Right cardiac atrium (tissue), 5 donors: ENCODE measurements around the gene TMEM223. TPM values are rescaled to one million over a fixed set of nuclear protein-coding genes. Genes with fewer than 3 reads are reported as not detected.
A peak's percentile ranks its signal among the peaks of the same experiment; 100 is the strongest.
"Not testable (repeated sequence)": the region's sequence is repeated elsewhere in the genome, so short reads cannot be mapped to it uniquely, and the experiment has no call there.

Experiments used
- ATAC-seq, 2 donors: fragments of 200-7000 bp; cut with Tn5 transposase; one replicate each; pipeline versions ENCODE4 v1.8.0 to v1.9.1; 2020; ENCODE audit warnings: moderate library complexity in 2 of 2, mild to moderate bottlenecking in 1 of 2
- DNase-seq, 3 donors: peaks; one replicate each; pipeline ENCODE4 v3.0.0-alpha.2; 2020
- H3K27ac ChIP-seq: one replicate; pipeline ENCODE4 v1.5.1; 2013; ENCODE audit warnings: mild to moderate bottlenecking, low read length, control low read depth, moderate library complexity
- H3K27me3 ChIP-seq: one replicate; pipeline ENCODE4 v1.6.1; 2013; ENCODE audit not compliant: control insufficient read depth, insufficient read depth
- H3K4me1 ChIP-seq: one replicate; pipeline ENCODE4 v1.6.1; 2013; ENCODE audit warnings: low read length; ENCODE audit not compliant: control insufficient read depth, insufficient read depth
- H3K4me3 ChIP-seq: one replicate; pipeline ENCODE4 v1.5.1; 2013; ENCODE audit warnings: low read length, control low read depth
- H3K9me3 ChIP-seq: one replicate; pipeline ENCODE4 v1.6.1; 2013; ENCODE audit warnings: low read length; ENCODE audit not compliant: control insufficient read depth
- WGBS: extraction: QIAGEN DNeasy Blood & Tissue Kit; methylation state at CpG from one replicate; pipeline ENCODE4 v1.1.7; 2013; 5-methylcytosine and 5-hydroxymethylcytosine counted together
- intact Hi-C, 4 donors: fragments of 100-400 bp; cut with DNase I; formaldehyde crosslinking; loops; one replicate each; pipeline versions ENCODE4 v1.11.0 to v1.14.0; 2022 to 2023
- microRNA-seq, 2 donors: library from miRNA; unstranded; fragments of <30 nt; microRNA quantifications; one replicate each; pipeline ENCODE4 v1.2.0, GENCODE V29; 2020 to 2021
- polyA plus RNA-seq: library from polyadenylated mRNA; stranded (reverse); fragments of 200-250 nt; gene quantifications from one replicate; pipeline ENCODE4 v1.2.3, GENCODE V29; 2013
- total RNA-seq, 4 donors: library from RNA; stranded (reverse); fragmentation: NEBNext Ultra II Directional; extraction: Animal tissue kit (Norgen Biotek cat#: 25700); gene quantifications; one replicate each; pipeline ENCODE4 v1.2.1, GENCODE V29; 2021
- donor health status: healthy with polysubstance abuse.
- donor health status: DM: no; HTN: yes; CAD: no.
- donor health status: DM: no; HTN: no; CAD: no.
- donor health status: DM: no; HTN: yes; CAD: no; lungs with severe emphysema.
- donor health status: DM: yes; HTN: yes; CAD: no.

The TMEM223 gene
- total and polyA plus RNA-seq, 5 donors: 12.7 to 29.5 (median 17.0) TPM

DNA sequence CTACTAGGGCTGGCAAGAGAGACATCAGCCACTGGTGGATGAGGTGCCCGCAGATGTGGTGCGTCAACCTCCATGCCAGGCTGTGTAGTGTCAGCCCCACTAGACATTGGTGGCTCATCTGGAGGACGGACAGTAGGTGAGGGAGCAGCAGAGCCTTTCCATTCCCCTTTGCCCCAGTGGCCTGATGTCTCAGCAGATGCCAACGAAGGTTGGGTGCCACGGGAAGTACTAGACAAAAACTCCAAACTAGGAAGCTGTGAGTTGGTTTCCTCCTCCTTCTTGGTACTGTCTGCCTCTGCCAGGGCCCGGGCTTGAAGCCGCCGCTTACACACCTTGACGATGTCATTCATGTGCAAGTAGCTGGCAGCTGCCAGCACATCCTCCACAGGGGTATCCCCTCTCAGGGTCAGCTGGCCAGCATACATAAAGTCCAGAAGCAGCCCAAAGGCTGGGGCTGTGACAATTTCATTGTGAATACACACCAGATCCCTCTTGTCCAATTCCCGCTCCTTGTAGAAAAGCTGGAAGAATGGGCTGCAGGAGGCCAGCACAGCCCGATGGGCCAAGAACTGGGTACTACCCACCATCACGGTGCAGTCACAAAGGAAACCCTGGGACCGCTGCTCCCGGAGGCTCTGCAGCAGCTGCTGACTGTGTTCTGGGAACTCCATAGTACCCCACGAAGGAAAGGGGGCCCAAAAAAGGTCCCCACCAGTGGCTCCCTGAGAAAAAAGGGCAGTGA is 38.6 kb downstream of the TMEM223 start:
- ATAC-seq (no peak), DNase-seq (peak in 1 of 3 donors; percentile 59)
- intact Hi-C loops: no loop called here
- no peaks in the 10 kb centered on the region for H3K9me3 ChIP-seq
- H3K4me3 ChIP-seq: peak overlapping the region; percentile 74
- H3K27ac ChIP-seq: peak overlapping the region; percentile 83
- no peaks in the 10 kb centered on the region for H3K27me3 ChIP-seq
- 80% methylated on average over 15 of the region's 15 CpGs for WGBS
- H3K4me1 ChIP-seq: peaks cover 5% of the 10 kb centered on the region

GRCh38 chr11:62752177-62752785 is 39.5 kb downstream of the TMEM223 start:
- Histone ChIP-seq H3K4me1 (peaks cover 5% of the 10 kb centered on the region), H3K4me3 (no peak overlapping the region), H3K9me3 (no peaks in the 10 kb centered on the region), H3K27me3 (no peaks in the 10 kb centered on the region), H3K27ac (no peak overlapping the region)
- WGBS: 96% methylated on average over 14 of the region's 14 CpGs
- no peak for DNase-seq
- no peak for ATAC-seq
- intact Hi-C loops: no loop called here

GRCh38 chr11:62749931-62750330 is 41.9 kb downstream of the TMEM223 start:
- H3K27me3 ChIP-seq, intact Hi-C loops, H3K9me3 ChIP-seq, ATAC-seq, DNase-seq, H3K27ac ChIP-seq, H3K4me1 ChIP-seq, H3K4me3 ChIP-seq: not testable (repeated sequence)
- 96% methylated on average over 5 of the region's 5 CpGs for WGBS

DNA sequence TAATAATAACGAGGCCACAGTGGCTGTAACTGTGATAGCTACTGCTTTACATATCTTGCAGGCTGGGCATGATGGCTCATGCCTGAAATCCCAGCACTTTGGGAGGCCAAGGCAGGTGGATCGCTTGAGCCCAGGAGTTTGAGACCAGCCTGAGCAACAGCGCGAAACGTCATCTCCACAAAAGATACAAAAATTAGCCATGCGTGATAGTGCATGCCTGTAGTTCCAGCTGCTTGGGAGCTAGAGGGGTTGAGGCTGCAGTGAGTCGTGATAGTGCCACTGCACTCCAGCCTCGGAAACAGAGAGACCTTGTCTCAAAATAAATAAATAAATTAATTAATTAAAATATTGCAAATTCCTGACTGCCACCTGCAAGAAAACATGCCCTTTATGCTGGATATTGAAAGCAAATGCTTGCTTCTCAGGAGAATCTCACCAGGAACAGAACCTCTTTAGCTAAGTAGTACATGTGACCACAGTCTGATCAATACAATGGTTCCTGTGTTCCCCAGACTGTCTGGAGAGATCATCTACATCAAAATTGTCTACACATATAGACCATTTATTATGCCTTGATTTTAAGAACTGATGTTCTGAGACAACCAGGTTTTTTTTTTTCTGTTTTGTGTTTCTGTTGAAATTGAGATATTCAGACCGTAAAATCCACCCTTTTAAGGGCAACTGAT is 44.2 kb downstream of the TMEM223 start:
- 73% methylated on average over 9 of the region's 9 CpGs for WGBS
- Histone ChIP-seq H3K27ac (no peak overlapping the region), H3K4me1 (no peaks in the 10 kb centered on the region), H3K27me3 (no peaks in the 10 kb centered on the region), H3K4me3 (no peak overlapping the region), H3K9me3 (no peaks in the 10 kb centered on the region)
- intact Hi-C loops: no loop called here
- ATAC-seq: no peak
- no peak for DNase-seq

Small RNA genes lying within 50 kb of the gene (microRNA-seq; reads per million reads assigned to microRNA genes)
- 0.54 to 1.3 reads per million in 2 donors for gene MIR6514
- 0 reads per million in 2 donors for gene MIR6748

Other genes with a start within 250 kb of the TMEM223 start
Only the 30 nearest of the 31 such genes appear.
- 1,000 to 10,000 TPM in 1 of 4 donors, 100 to 1,000 TPM in 3; 807 to 1,060 (median 897) TPM for gene EEF1G, start 218.1 kb downstream of the TMEM223 start, total RNA-seq
- 770 TPM for gene EEF1G, start 218.1 kb downstream of the TMEM223 start, polyA plus RNA-seq
- gene TUT1, start 200.5 kb downstream of the TMEM223 start, total RNA-seq: 10 to 100 TPM in 3 of 4 donors, 1 to 10 TPM in 1; 8.0 to 15.3 (median 11.5) TPM
- 10.7 TPM for gene TUT1, start 200.5 kb downstream of the TMEM223 start, polyA plus RNA-seq
- gene MTA2, start 190.1 kb downstream of the TMEM223 start, total RNA-seq: 10 to 100 TPM; 34.8 to 47.6 (median 38.3) TPM
- 24.1 TPM for gene MTA2, start 190.1 kb downstream of the TMEM223 start, polyA plus RNA-seq
- gene EML3, start 179.2 kb downstream of the TMEM223 start, total RNA-seq: 10 to 100 TPM; 23.5 to 33.3 (median 26.7) TPM
- gene EML3, start 179.2 kb downstream of the TMEM223 start, polyA plus RNA-seq: 23.9 TPM
- gene ROM1, start 178.7 kb downstream of the TMEM223 start, total RNA-seq: 1 to 10 TPM; 6.1 to 7.9 (median 6.6) TPM
- gene ROM1, start 178.7 kb downstream of the TMEM223 start, polyA plus RNA-seq: 7.9 TPM
- 10 to 100 TPM; 10.7 to 23.1 (median 16.7) TPM for gene B3GAT3, start 170.0 kb downstream of the TMEM223 start, total RNA-seq
- gene B3GAT3, start 170.0 kb downstream of the TMEM223 start, polyA plus RNA-seq: 18.7 TPM
- 100 to 1,000 TPM; 112 to 137 (median 122) TPM for gene GANAB, start 145.4 kb downstream of the TMEM223 start, total RNA-seq
- gene GANAB, start 145.4 kb downstream of the TMEM223 start, polyA plus RNA-seq: 66.5 TPM
- 10 to 100 TPM; 10.4 to 13.3 (median 11.8) TPM for gene INTS5, start 138.7 kb downstream of the TMEM223 start, total RNA-seq
- 6.1 TPM for gene INTS5, start 138.7 kb downstream of the TMEM223 start, polyA plus RNA-seq
- gene C11orf98, start 126.8 kb downstream of the TMEM223 start, total RNA-seq: 10 to 100 TPM; 30.6 to 41.1 (median 35.2) TPM
- 79.7 TPM for gene C11orf98, start 126.8 kb downstream of the TMEM223 start, polyA plus RNA-seq
- gene CSKMT, start 126.7 kb downstream of the TMEM223 start, total RNA-seq: 1 to 10 TPM; 6.6 to 9.5 (median 7.3) TPM
- gene CSKMT, start 126.7 kb downstream of the TMEM223 start, polyA plus RNA-seq: 5.2 TPM
- 1 to 10 TPM; 5.2 to 8.6 (median 6.5) TPM for gene UQCC3, start 120.3 kb downstream of the TMEM223 start, total RNA-seq
- 12.9 TPM for gene UQCC3, start 120.3 kb downstream of the TMEM223 start, polyA plus RNA-seq
- gene LBHD1, start 119.7 kb downstream of the TMEM223 start, total RNA-seq: 1 to 10 TPM; 3.2 to 5.8 (median 3.6) TPM
- 7.3 TPM for gene LBHD1, start 119.7 kb downstream of the TMEM223 start, polyA plus RNA-seq
- 10 to 100 TPM; 76.6 to 95.7 (median 83.6) TPM for gene UBXN1, start 112.9 kb downstream of the TMEM223 start, total RNA-seq
- gene UBXN1, start 112.9 kb downstream of the TMEM223 start, polyA plus RNA-seq: 101 TPM
- gene LRRN4CL, start 102.5 kb downstream of the TMEM223 start, total RNA-seq: 1 to 10 TPM; 1.4 to 3.3 (median 2.3) TPM
- gene LRRN4CL, start 102.5 kb downstream of the TMEM223 start, polyA plus RNA-seq: 3.0 TPM
- 10 to 100 TPM; 20.0 to 27.6 (median 26.5) TPM for gene BSCL2, start 84.6 kb downstream of the TMEM223 start, total RNA-seq
- gene BSCL2, start 84.6 kb downstream of the TMEM223 start, polyA plus RNA-seq: 34.3 TPM
- gene GNG3, start 84.3 kb downstream of the TMEM223 start, total RNA-seq: not detected
- 0.57 TPM for gene GNG3, start 84.3 kb downstream of the TMEM223 start, polyA plus RNA-seq
- gene HNRNPUL2, start 64.5 kb downstream of the TMEM223 start, total RNA-seq: 10 to 100 TPM; 29.3 to 37.2 (median 35.5) TPM
- 33.2 TPM for gene HNRNPUL2, start 64.5 kb downstream of the TMEM223 start, polyA plus RNA-seq
- gene TTC9C, start 63.5 kb downstream of the TMEM223 start, total RNA-seq: 10 to 100 TPM; 11.7 to 17.0 (median 14.6) TPM
- 18.4 TPM for gene TTC9C, start 63.5 kb downstream of the TMEM223 start, polyA plus RNA-seq
- 10 to 100 TPM in 2 of 4 donors, 1 to 10 TPM in 2; 7.8 to 14.5 (median 9.5) TPM for gene ZBTB3, start 37.8 kb downstream of the TMEM223 start, total RNA-seq
- gene ZBTB3, start 37.8 kb downstream of the TMEM223 start, polyA plus RNA-seq: 4.0 TPM
- gene POLR2G, start 30.4 kb downstream of the TMEM223 start, total RNA-seq: 10 to 100 TPM; 34.4 to 43.3 (median 37.4) TPM
- 51.1 TPM for gene POLR2G, start 30.4 kb downstream of the TMEM223 start, polyA plus RNA-seq
- 10 to 100 TPM in 1 of 4 donors, 1 to 10 TPM in 3; 8.0 to 17.1 (median 9.6) TPM for gene TAF6L, start 20.6 kb downstream of the TMEM223 start, total RNA-seq
- 10.4 TPM for gene TAF6L, start 20.6 kb downstream of the TMEM223 start, polyA plus RNA-seq
- gene TMEM179B, start 4.6 kb downstream of the TMEM223 start, total RNA-seq: 10 to 100 TPM; 19.2 to 21.8 (median 19.7) TPM
- gene TMEM179B, start 4.6 kb downstream of the TMEM223 start, polyA plus RNA-seq: 29.7 TPM
- gene NXF1, start 13.4 kb upstream of the TMEM223 start, total RNA-seq: 10 to 100 TPM; 40.3 to 56.4 (median 47.1) TPM
- gene NXF1, start 13.4 kb upstream of the TMEM223 start, polyA plus RNA-seq: 45.8 TPM
- gene STX5, start 40.0 kb upstream of the TMEM223 start, total RNA-seq: 10 to 100 TPM; 20.1 to 27.8 (median 21.8) TPM
- 14.4 TPM for gene STX5, start 40.0 kb upstream of the TMEM223 start, polyA plus RNA-seq
- gene TEX54, start 40.8 kb upstream of the TMEM223 start, total RNA-seq: not detected
- gene TEX54, start 40.8 kb upstream of the TMEM223 start, polyA plus RNA-seq: not detected
- 10 to 100 TPM; 24.8 to 28.7 (median 26.6) TPM for gene WDR74, start 47.6 kb upstream of the TMEM223 start, total RNA-seq
- 17.9 TPM for gene WDR74, start 47.6 kb upstream of the TMEM223 start, polyA plus RNA-seq
- 10 to 100 TPM; 40.2 to 64.1 (median 40.5) TPM for gene SLC3A2, start 88.9 kb upstream of the TMEM223 start, total RNA-seq
- gene SLC3A2, start 88.9 kb upstream of the TMEM223 start, polyA plus RNA-seq: 28.1 TPM
- gene CHRM1, start 129.4 kb upstream of the TMEM223 start, total RNA-seq: under 1 TPM in 2 of 4 donors, not detected in 2; 0.09 to 0.24 TPM
- gene CHRM1, start 129.4 kb upstream of the TMEM223 start, polyA plus RNA-seq: 0.07 TPM
- gene SLC22A6, start 193.0 kb upstream of the TMEM223 start, total RNA-seq: not detected
- gene SLC22A6, start 193.0 kb upstream of the TMEM223 start, polyA plus RNA-seq: not detected
- gene SLC22A8, start 223.8 kb upstream of the TMEM223 start, total RNA-seq: not detected
- gene SLC22A8, start 223.8 kb upstream of the TMEM223 start, polyA plus RNA-seq: not detected